Upper lobe of right lung (tissue), 1 donor: ENCODE results near the gene SLC38A7. TPM values are rescaled to one million over a fixed set of nuclear protein-coding genes. Genes with fewer than 3 reads are reported as not detected.

ENCODE experiments used
- ATAC-seq: fragments of 200-7000 bp; cut with Tn5 transposase; one replicate; pipeline ENCODE4 v1.9.1; 2020; ENCODE audit warnings: mild to moderate bottlenecking, moderate library complexity
- DNase-seq: peaks from one replicate; pipeline ENCODE4 v3.0.0-alpha.2; 2020
- H3K27ac ChIP-seq: fragments of 200-600 bp; one replicate; pipeline ENCODE4 v1.8.0; 2022
- H3K27me3 ChIP-seq: fragments of 200-600 bp; one replicate; pipeline ENCODE4 v1.8.0; 2022; ENCODE audit warnings: mild to moderate bottlenecking
- H3K36me3 ChIP-seq: fragments of 200-600 bp; one replicate; pipeline ENCODE4 v1.8.0; 2022
- H3K4me1 ChIP-seq: fragments of 200-600 bp; one replicate; pipeline ENCODE4 v1.8.0; 2022
- H3K4me3 ChIP-seq: fragments of 200-600 bp; one replicate; pipeline ENCODE4 v1.8.0; 2022; ENCODE audit warnings: mild to moderate bottlenecking
- H3K9me3 ChIP-seq: fragments of 200-600 bp; one replicate; pipeline ENCODE4 v1.8.0; 2022
- CTCF ChIP-seq: fragments of 200-600 bp; IDR thresholded peaks from one replicate; pipeline ENCODE4 v1.8.0; 2022; ENCODE audit warnings: antibody characterized with exemption
- intact Hi-C: fragments of 100-400 bp; cut with DNase I; formaldehyde crosslinking; loops from one replicate; pipeline ENCODE4 v1.11.0; 2022
- total RNA-seq: library from RNA; stranded (reverse); fragmentation: NEBNext Ultra II Directional; extraction: Animal tissue kit (Norgen Biotek cat#: 25700); gene quantifications from one replicate; pipeline ENCODE4 v1.2.1, GENCODE V29; 2021
- donor health status: DM: no; HTN: yes; CAD: no; lungs with severe emphysema.

The SLC38A7 gene
- total RNA-seq, 1 donor from 2014 or later = 24.1 TPM

GRCh38 chr16:58644765-58645487, 39.6 kb downstream of the SLC38A7 start:
- ATAC-seq (no peak), DNase-seq (no peak)
- no peak for TF ChIP-seq CTCF
- intact Hi-C loops = no loop called here
- Histone ChIP-seq H3K27me3 (no peaks in the 10 kb centered on the region), H3K27ac (no peak overlapping the region), H3K4me3 (no peak overlapping the region), H3K9me3 (no peaks in the 10 kb centered on the region), H3K4me1 (no peaks in the 10 kb centered on the region), H3K36me3 (no peaks in the 10 kb centered on the region)

GRCh38 chr16:58644108-58644507, 40.5 kb downstream of the SLC38A7 start:
- ATAC-seq = no peak
- DNase-seq = no peak

GRCh38 chr16:58640949-58641348, 43.6 kb downstream of the SLC38A7 start:
- no peak for TF ChIP-seq CTCF

More at GRCh38 chr16:58644108-58644507, 40.5 kb downstream of the SLC38A7 start:
- Histone ChIP-seq H3K9me3 (no peaks in the 10 kb centered on the region), H3K27ac (no peak overlapping the region), H3K27me3 (no peaks in the 10 kb centered on the region), H3K4me1 (no peaks in the 10 kb centered on the region), H3K36me3 (no peaks in the 10 kb centered on the region), H3K4me3 (no peak overlapping the region)
- intact Hi-C loops = no loop called here
- TF ChIP-seq CTCF = no peak

GRCh38 chr16:58639836-58640235, 44.7 kb downstream of the SLC38A7 start:
- Histone ChIP-seq H3K27ac (no peak overlapping the region), H3K9me3 (no peaks in the 10 kb centered on the region), H3K36me3 (no peaks in the 10 kb centered on the region), H3K27me3 (no peaks in the 10 kb centered on the region), H3K4me1 (no peaks in the 10 kb centered on the region), H3K4me3 (no peak overlapping the region)
- no peak for DNase-seq
- intact Hi-C loops = no loop called here
- TF ChIP-seq CTCF = no peak
- no peak for ATAC-seq

More at GRCh38 chr16:58640949-58641348, 43.6 kb downstream of the SLC38A7 start:
- Histone ChIP-seq H3K4me3 (no peak overlapping the region), H3K9me3 (no peaks in the 10 kb centered on the region), H3K36me3 (no peaks in the 10 kb centered on the region), H3K27ac (no peak overlapping the region), H3K4me1 (no peaks in the 10 kb centered on the region), H3K27me3 (no peaks in the 10 kb centered on the region)
- intact Hi-C loops = no loop called here
- ATAC-seq (no peak), DNase-seq (no peak)

GRCh38 chr16:58639230-58639629, 45.3 kb downstream of the SLC38A7 start:
- ATAC-seq = no peak
- no peak overlapping the region for H3K4me3 ChIP-seq
- no peaks in the 10 kb centered on the region for H3K27me3 ChIP-seq
- intact Hi-C loops = no loop called here
- no peak for DNase-seq
- H3K27ac ChIP-seq = no peak overlapping the region
- no peaks in the 10 kb centered on the region for H3K9me3 ChIP-seq
- TF ChIP-seq CTCF = no peak
- H3K36me3 ChIP-seq = no peaks in the 10 kb centered on the region
- H3K4me1 ChIP-seq = no peaks in the 10 kb centered on the region
